ENCODE results near the gene ADGRF5.

- no peak for TF ChIP-seq EZH2 (IDR thresholded peaks at IDR 0.05; ENCODE audit: borderline replicate concordance, low read length)
- TF ChIP-seq CTCF (conservative IDR thresholded peaks at IDR 0.05 in 1 of 2, IDR thresholded peaks at IDR 0.05 in 1 of 2; ENCODE audit: extremely low read depth in 1 of 2, insufficient read depth in 1 of 2, low read depth in 1 of 2, low read length in 2 of 2), result no peak
These were observed 11.0 kb upstream of the ADGRF5 start for GRCh38 chr6:46932526-46933319.
